MCF 10A (cell line): ENCODE data around the gene DLG2. TPM values are rescaled to one million over a fixed set of nuclear protein-coding genes. Genes with fewer than 3 reads are reported as not detected.

ENCODE experiments used
- BruUV-seq: library from RNA; stranded (reverse); fragments of 400-500 nt; replicated peaks from 2 replicates; lab custom pipeline; 2021; lab: Mats Ljungman, UMichigan
- CTCF ChIA-PET: fragments of 300-600 bp; sonication (Branson Sonifier 250); formaldehyde crosslinking; extraction: SDS; loops from one replicate; lab custom pipeline; 2021; ENCODE audit warnings: antibody characterized with exemption, inconsistent platforms; lab: Yijun Ruan, JAX
- POLR2A ChIA-PET: fragments of 300-600, 350-650 bp; sonication (Branson Sonifier 250); formaldehyde crosslinking; extraction: SDS; loops from one replicate; lab custom pipeline; 2020; ENCODE audit warnings: antibody characterized with exemption, inconsistent platforms; lab: Yijun Ruan, JAX
- DNase-seq: peaks from one replicate; pipeline ENCODE4 v3.0.0-alpha.2; 2018; ENCODE audit not compliant: unreplicated experiment
- H3K27ac Mint-ChIP-seq: one replicate; pipeline ENCODE4 v1.8.0; 2022; ENCODE audit warnings: mild to moderate bottlenecking, low read depth, mixed read lengths; ENCODE audit not compliant: unreplicated experiment
- H3K27me3 Mint-ChIP-seq: one replicate; pipeline ENCODE4 v1.8.0; 2022; ENCODE audit warnings: mixed read lengths; ENCODE audit not compliant: insufficient read depth, unreplicated experiment
- H3K36me3 Mint-ChIP-seq: one replicate; pipeline ENCODE4 v1.8.0; 2022; ENCODE audit warnings: mild to moderate bottlenecking, moderate library complexity, mixed read lengths; ENCODE audit not compliant: insufficient read depth, unreplicated experiment
- H3K4me1 Mint-ChIP-seq: one replicate; pipeline ENCODE4 v1.8.0; 2022; ENCODE audit warnings: mixed read lengths; ENCODE audit not compliant: insufficient read depth, unreplicated experiment
- H3K4me3 Mint-ChIP-seq: one replicate; pipeline ENCODE4 v1.8.0; 2022; ENCODE audit warnings: mild to moderate bottlenecking, moderate library complexity, mixed read lengths; ENCODE audit not compliant: unreplicated experiment
- H3K9me3 Mint-ChIP-seq: one replicate; pipeline ENCODE4 v1.8.0; 2022; ENCODE audit warnings: mixed read lengths; ENCODE audit not compliant: unreplicated experiment
- CTCF ChIP-seq: fragments of 200-600 bp; IDR thresholded peaks from one replicate; pipeline ENCODE4 v1.8.0; 2022; ENCODE audit warnings: antibody characterized with exemption, mild to moderate bottlenecking; ENCODE audit not compliant: unreplicated experiment
- intact Hi-C: fragments of 100-400 bp; cut with micrococcal nuclease; formaldehyde crosslinking; loops from 2 replicates; pipeline ENCODE4 v1.14.1; 2022
- total RNA-seq: library from RNA; stranded (reverse); gene quantifications from 2 replicates; pipeline ENCODE4 v1.2.3, GENCODE V29; 2022

DLG2 gene
- total RNA-seq, 1 experiment from 2014 or later: 0.26 TPM

- intact Hi-C loops: no loop called here
- Mint-ChIP-seq H3K27me3 (no peaks in the 10 kb centered on the region), H3K4me1 (no peaks in the 10 kb centered on the region), H3K36me3 (no peaks in the 10 kb centered on the region), H3K4me3 (no peak overlapping the region), H3K27ac (no peak overlapping the region), H3K9me3 (peaks cover 7% of the 10 kb centered on the region)
- no peak for TF ChIP-seq CTCF
- DNase-seq: no peak
- POLR2A ChIA-PET: no interaction called here
- BruUV-seq: no TSS peak
- CTCF ChIA-PET: interaction anchor here (0.6 kb wide), 1 partner anchor 420 kb away, joined by 3 read pairs; no protein-coding TSS in a partner anchor
These were observed 1370.5 kb downstream of the DLG2 start for GRCh38 chr11:84256618-84257017.

DNA sequence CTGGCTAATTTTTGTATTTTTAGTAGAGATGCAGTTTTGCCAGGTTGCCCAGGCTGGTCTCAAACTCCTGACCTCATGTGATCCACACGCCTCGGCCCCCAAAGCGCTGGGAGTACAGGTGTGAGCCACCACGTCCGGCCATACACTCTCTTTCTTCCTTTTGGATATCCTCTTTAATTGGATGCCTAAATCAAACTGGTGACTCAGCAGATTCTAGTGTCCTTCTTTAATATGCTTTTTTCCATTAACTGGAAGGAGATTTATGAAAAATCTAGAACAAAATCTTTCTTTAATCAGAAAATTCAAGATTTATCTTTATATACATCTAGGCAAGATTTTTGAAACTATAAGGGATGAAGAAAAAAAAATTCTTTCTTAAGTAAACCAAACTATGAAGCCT, 1371.7 kb downstream of the DLG2 start:
- TF ChIP-seq CTCF: no peak
- POLR2A ChIA-PET: no interaction called here
- BruUV-seq: no TSS peak
- DNase-seq: no peak
- CTCF ChIA-PET: interaction anchor here (0.6 kb wide), 1 partner anchor 22 kb away, joined by 3 read pairs; no protein-coding TSS in a partner anchor
- no peaks in the 10 kb centered on the region for H3K36me3 Mint-ChIP-seq
- H3K27me3 Mint-ChIP-seq: no peaks in the 10 kb centered on the region
- no peak overlapping the region for H3K4me3 Mint-ChIP-seq
- no peak overlapping the region for H3K27ac Mint-ChIP-seq
- no peaks in the 10 kb centered on the region for H3K9me3 Mint-ChIP-seq
- no peaks in the 10 kb centered on the region for H3K4me1 Mint-ChIP-seq
- intact Hi-C loops: no loop called here

- Mint-ChIP-seq H3K36me3 (no peaks in the 10 kb centered on the region), H3K4me3 (no peak overlapping the region), H3K9me3 (no peaks in the 10 kb centered on the region), H3K4me1 (no peaks in the 10 kb centered on the region), H3K27ac (no peak overlapping the region), H3K27me3 (no peaks in the 10 kb centered on the region)
- TF ChIP-seq CTCF: no peak
- ChIA-PET POLR2A (no interaction called here), CTCF (interaction anchor here (2.2 kb wide), 1 partner anchor 414 kb away, joined by 6 read pairs; no protein-coding TSS in a partner anchor)
- DNase-seq: no peak
- intact Hi-C loops: no loop called here
- BruUV-seq: no TSS peak
These were observed 1376.1 kb downstream of the DLG2 start for GRCh38 chr11:84250834-84251613.

DNA sequence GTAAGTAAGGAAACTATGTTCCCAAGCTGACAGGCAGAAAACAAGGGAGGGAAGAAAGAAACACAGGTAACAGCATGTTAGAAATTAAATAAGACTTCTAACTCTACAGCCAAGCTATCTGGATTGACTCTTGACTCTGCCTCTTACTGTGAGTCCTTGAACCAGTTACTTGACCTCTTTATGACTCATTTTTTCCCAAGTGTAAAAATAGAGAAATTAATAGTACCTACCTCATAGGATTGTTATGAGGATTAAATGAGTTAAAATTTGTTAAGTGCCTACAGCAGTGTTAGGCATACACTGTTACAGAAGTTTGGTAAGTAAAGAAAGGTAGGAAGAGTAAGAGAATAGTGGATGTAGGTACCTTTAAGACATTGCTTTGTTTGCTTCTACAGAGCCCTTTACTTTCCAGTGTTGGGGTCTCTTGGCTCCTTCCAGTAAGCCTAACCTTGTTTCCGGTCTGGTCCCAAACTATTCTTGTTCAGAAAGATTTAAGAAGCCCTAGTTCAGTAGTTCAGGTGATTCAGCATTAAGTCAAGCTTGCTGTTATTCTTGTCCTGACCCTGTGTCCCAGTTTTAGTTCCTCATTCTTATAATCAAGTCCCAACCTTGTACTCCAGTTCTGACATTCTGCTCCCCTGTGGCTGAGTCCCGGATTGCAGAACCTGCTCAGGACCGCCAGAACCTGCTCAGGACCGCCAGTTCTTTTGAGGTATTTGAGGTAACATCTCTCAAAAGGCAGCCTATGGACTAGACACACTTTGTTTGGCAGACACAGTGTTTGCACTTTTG, 1377.6 kb downstream of the DLG2 start:
- intact Hi-C loops: no loop called here
- TF ChIP-seq CTCF: no peak
- H3K4me1 Mint-ChIP-seq: no peaks in the 10 kb centered on the region
- H3K36me3 Mint-ChIP-seq: no peaks in the 10 kb centered on the region
- H3K9me3 Mint-ChIP-seq: no peaks in the 10 kb centered on the region
- CTCF ChIA-PET: interaction anchor here (0.6 to 2.2 kb wide), 2 partner anchors 413 to 1524 kb away, joined by 5 to 6 read pairs; no protein-coding TSS in a partner anchor
- POLR2A ChIA-PET: no interaction called here
- DNase-seq: no peak
- H3K27ac Mint-ChIP-seq: no peak overlapping the region
- no TSS peak for BruUV-seq
- H3K27me3 Mint-ChIP-seq: no peaks in the 10 kb centered on the region
- H3K4me3 Mint-ChIP-seq: no peak overlapping the region
